CD4-positive, alpha-beta T cell treated with Interleukin-4 for 1 hour (primary cell): ENCODE measurements around the gene ZBP1.

Experiments used
- DNase-seq, 2 donors: peaks; one replicate each; pipeline ENCODE4 v3.0.0-alpha.2; 2020 to 2022

ZBP1 gene

DNA sequence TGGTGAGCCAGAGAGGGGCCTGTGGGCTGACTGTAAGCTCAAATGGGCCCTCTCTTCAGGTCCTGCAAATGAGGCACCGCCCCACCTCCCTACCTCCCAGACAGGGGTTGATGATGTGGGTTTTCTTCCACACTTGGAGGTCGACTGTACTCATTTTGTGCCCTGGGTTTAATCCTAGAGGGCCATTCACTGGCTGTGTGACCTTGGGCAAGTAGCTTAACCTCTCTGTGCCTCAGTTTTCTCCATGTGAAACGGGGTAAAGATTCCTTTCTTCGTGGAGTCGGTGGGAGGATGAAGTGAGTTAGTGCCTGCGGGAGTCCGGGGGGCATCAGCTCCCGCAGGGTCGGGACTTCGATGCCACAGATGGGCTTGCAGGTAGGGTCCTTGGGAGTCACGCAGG is 23.9 kb downstream of the ZBP1 start:
- no peak for DNase-seq

DNA sequence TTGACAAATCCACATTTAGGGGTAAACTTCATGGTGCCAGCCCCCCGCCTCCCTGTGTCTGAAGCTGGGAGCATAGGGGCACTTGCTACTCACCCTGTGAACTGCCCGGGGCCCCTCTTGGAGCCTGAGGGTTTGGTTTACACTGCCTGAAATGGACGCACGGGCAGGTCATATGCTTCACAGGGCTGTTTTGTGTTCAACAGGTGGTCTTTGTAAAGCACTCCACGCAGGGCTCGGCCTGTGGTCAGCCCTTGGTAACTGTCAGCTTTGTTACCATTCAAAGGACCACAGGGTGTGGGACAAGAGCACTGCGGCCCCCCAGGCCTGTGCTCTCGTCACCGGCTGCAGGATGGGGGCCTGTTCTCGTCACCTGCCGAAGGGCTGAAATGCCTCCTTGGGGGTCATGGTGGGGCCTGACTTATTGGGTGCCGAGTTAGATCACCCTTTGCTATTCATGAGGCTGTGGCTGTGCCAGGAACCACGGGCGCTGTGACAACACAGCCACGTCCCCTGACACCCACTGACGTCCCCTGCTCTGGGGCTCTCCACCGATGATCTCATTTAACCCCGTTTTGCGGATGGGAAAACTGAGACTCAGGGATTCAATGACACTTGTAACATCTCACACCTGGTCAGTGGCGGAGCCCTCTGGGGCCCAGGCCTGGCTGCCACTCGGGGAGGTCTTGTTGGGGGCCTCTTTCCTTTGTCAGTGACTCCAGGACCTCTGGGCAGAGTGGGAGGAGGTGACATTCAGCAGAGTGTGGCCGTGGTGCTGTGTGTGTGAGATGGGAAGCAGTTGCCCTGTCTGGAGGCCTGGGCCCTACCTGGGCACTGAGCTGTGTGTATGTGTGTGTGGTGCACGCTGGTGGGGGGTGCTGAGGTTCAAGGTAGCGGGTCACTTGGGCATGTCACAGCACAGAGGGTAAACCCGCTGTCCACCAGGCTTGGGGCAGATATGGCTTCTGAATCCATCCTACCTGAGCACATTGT is 24.9 kb downstream of the ZBP1 start:
- no peak for DNase-seq

DNA sequence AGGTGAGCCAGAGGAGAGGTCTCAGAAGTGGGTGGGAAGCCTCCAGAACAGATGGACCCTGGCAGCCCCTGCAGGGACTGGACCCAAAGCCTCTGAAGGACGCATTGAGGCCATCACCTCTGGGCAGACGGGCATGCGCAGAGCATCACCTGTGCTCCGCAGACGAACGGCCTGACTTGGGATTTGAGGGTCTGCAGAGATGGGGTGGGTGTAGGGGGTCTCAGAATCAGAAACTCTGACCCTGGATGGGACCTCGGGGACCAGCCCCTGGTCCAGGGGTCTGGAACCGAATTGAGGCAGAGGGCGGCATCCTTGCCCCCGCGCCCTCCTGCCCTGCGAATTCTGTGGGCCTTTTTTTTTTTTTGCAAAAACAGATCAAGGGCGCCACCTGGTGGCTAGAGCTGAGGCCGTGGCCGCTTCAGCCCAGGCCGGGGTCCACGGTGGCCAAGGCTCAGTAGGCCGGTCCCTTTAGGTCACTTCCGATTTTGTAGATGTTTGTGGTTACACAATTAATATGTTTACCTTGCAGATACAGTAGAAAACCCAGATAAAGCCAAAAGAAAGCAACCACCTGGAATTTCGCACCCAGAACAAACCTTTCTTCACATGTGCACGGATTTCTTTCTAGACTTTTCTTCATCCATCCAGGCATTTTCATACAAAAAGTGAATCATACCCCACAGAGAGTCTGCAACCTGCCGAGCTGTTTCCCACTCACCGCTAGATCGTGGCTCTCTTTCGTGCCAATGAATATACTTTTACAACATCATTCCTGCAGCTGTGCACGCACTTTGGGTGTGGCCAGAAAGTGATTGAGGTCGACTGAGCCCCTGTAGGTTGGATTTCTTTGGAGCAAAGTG is 25.9 kb downstream of the ZBP1 start:
- peak; percentile 30 to 43 for DNase-seq

DNA sequence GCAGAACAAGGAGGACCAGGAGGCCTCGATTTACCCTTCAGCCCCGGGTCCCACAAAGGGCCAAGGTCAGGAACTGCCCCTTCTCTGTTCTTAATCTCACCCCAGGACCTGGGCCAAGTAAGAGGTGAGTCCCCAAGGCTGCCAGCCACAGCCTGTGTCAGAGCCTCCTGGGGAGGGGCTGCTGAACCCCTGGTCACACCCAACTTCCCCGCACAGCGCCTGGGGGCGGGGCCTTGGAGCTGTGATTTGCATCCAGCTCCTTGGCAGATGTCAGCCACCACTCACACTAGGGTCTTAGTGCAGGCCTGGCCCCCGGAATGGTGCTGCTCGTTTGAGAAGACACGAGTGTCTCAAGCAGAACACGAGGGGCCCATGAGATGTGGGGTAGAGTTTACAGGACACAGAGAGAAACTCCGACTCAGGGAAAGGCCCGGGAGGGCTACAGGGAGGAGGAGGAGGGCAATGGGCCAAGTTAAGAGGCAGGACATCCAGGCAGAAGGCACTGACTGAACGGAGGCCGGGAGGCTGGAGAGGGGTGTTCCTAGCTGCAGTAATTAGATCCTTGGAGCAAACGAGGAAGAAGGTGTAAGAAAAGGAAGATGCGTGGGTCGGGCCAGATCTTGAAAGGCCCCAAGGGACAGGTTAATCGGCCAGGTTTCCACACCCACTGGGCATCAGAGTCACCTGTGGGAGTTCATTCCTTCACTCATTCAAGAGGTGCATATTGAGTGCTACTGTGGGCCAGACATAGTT is 26.9 kb downstream of the ZBP1 start:
- DNase-seq = no peak

DNA sequence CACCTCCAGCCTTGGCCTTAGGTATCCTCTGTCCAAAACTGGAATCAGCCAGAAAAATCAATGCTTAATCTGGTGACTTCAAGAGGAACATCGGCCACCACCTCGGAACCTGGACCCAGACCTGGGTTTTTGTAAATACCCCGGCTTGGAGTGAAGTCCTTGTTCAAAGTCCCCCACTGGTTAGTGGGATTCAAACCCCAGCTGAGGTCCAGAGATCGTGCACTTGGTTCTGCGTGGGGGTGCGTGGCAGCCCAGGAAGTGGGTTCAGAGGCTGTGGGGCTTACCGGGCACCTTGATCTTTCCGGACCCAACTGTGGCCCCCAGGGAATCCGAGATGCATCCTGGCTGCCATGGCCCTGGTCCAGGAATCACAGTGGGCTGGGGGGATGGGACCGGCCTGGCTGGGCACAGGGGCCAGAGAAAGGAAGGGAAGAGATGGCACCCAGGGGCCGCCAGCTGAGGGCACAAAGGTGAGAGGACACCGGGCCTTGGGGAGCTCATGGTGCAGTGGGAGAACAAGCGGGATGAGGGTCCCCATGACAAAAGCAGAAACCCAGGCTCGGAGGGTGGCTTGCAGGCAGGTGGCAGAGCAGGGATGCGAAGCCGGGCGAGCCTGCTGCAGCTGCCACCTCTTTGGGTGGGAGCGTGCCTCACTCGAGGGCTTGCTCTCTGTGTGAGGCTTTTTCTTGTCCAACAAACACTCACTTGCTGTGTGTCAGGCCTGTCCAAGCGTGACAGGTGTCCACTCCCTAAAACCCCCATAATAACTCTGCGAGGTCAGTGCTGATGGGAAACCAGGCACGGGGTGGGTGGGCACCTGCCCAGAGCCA is 27.7 kb downstream of the ZBP1 start:
- no peak for DNase-seq

DNA sequence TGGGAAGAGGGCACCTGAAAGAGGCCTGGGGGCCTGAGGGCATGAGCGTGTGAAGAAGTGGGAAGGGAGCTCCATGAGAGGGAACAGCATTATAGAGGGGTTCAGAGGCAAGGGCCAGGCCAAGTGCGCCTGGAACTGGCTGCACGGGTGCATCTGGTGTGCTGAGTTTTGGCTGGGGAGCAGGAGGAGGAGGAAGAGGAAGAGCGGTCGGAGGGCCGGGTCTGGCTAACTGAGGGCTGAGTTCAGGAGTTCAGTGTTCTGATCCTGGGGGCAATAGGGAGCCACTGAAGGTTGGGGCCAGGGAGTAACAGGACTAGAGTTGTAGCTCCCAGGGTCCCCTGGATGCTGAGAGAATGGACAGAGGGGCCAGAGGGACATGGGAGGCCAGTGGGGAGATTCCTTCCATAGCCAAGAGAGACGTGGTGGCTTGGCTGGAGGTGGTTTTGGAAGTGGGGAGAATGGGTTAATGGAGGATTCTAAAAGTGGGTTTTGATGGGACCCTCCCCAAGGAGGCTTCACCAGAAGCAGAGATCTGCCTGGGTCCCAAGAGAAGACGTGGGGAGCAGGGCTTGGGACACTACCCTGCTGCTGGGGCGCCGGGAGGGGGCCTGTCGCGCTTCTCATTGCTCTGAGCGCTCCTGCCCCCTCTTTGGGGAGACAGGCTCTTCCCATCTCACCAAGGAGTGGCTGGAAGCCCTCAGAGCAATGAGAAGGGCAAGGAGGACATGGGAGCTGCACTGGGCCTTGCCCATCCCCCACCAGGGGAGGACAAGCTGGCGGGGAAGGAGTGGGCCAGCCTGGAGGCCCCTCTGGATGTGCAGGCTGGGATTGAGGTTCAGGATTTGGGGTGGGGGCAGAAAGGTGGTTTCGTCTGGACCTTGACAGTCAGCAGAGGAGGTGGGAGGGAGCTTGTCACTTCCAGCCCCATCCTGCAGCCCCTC is 28.7 kb downstream of the ZBP1 start:
- no peak for DNase-seq

DNA sequence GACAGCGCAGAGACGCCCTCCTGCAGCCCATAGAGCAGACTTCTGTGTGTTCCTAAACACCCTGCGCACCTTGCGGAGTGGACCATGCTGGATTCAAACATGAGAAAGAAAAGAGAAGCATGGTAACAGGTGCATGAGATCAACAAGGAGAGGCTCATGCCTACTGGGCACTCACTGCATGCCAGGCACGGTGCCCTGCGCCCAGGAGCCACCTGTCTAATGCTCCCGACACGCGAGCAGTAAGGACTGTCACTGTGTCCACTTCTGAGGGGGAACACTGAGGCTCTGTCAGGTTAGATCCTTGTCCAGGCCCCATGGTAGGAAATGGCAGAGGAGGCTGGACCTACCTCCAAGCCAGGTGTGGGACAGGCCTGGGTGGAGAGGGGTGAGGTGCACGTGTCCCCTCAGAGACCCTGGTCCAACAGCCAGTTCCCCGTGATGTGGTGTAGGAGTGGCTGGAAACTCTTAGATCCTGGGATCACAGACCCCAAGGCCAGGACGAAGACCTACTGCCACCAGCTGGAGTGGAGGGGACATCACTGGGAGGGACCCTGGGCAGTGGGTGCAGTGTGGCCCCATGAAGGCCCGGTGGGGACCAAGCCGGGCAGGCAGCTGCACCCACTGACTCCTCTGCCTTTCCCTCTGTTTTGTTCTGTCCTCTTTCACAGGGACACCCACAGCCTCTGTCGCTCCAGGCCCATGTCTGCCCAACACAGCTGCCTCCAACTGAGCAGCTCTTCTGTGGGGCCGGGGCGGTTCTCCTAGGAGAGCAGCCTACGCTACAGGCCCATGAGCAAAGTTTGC is 29.5 kb downstream of the ZBP1 start:
- no peak for DNase-seq

DNA sequence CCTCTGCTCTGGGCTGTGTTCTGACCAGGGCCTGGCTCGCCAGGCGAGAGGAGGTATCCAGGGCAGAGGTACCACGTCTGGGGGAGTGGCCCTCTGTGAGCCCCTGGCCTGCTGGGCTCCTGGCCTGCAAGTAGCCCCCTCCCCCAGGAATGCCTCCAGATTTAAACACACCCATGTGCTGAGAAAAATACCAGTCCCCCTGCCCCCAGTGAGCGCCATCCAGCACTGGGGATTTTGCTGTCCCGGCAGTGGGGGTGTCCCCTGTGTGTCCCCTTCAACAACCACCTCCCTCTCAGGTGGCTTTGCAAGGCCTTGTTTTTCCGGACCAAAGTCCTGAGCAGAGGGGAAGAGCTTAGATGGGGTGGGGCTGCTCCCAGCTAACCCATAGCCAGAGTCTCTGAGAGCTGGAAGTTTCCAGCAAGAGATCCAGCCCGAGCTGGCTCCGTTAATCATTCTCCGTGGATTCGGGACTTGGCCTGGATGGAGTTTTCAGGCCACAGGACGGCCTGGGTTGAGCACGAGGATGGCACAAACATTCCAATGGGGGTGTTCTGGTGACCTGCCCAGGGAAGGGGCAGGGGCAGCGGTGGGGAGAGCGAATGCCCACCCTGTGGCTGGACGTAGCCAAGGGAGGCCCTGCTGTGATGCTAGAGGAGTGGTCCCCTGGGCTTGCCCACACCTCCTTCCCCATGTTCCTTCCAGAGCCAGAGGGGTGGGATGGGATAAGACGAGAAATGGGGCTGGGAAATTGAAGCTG is 30.3 kb downstream of the ZBP1 start:
- no peak for DNase-seq

DNA sequence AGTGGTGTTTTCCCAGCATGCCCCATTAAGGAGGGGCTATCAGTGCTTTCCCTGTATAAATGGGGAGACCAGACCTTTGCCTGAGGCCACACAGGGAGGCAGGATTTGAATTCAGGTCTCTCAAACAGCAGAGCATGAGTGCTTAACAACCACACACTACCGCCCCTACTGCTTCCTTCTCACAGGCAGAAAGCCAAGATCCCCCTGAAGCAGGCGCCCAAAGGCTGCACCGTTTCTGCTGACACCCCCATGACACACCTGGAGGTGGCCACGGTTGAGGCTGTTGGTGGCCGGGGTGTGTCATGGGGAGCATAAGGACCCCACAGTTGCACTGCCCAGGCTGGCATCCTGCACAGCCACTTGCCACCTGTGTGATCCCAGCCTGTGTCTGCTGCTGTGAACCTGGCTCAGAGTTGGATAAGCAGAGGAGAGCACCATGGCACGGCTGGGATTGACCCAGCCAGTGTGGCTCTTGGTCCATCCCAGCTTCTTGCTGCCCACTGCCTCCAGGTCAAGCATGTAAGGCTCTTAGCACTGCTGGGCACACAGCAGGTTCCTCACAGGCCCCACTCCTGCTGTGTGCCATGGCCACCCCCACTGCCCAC is 31.0 kb downstream of the ZBP1 start:
- no peak for DNase-seq

DNA sequence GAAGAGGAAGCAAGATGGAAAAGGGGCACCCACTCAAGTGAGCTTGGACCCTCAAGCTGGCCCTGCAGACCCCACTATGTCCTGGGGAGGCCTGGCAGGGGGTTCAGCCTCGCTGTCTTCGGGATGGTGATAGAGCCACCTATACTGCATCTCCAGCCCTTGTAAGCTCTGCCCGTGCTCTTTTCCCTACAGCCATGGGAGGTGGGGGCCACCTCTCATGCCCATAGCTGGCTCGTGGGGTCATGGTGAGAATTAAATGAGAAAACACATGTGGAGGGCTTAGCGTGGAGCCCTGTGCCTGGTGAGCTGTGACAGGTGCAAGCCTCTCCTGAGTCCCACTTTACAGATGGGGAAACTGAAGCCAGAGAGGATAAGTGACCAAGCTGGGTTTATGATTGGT is 31.6 kb downstream of the ZBP1 start:
- no peak for DNase-seq

DNA sequence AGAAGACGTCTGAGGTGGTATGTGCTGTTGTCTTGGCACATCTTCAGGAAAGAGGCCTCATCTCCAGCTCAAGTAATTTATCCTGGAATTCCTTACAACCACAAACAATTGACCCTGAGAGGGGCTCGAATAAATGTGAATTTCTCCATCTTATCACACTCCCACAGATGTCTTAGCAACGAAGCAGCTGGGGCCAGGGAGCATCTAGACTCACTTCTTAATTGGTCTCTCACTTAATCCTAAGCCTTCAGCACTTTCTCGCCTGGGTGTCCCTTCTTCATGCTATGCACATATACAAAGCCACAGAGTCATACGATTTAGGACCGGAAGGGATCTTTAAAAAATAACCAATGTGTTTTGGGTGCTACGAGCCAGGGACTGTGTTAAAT is 32.2 kb downstream of the ZBP1 start:
- DNase-seq = no peak

DNA sequence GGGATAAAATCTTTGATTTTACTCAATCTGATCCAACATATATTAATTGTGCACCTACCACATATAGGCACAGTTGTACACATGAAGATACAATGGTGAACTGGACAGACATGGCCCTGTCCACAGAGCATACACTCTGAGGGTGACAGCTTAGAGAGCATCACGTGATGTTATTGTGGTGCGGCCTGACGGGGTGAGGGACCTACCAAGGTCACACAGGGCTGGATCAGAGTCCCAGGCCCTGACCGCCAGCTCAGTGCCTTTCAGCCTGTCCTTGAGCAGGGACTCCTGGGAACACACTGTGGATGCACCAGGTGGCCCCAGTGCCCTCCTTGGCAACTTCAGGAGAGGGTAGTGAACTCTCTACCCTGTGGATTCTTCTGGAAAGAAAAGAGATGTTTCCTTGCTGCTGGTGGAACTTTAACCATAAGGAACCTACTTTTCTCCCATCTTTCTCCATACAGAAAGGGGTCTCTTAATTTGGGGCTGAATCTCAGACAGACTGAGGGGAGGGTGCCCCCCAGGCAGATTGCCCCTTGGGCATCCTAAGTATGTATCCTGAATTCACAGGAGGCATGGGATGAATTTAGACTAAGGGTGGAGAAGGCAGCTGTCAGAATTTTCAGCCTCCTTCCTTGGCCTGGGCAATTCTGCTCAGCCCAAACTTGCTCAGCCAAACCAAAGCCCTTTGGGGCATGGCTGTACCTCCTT is 32.8 kb downstream of the ZBP1 start:
- DNase-seq = no peak

DNA sequence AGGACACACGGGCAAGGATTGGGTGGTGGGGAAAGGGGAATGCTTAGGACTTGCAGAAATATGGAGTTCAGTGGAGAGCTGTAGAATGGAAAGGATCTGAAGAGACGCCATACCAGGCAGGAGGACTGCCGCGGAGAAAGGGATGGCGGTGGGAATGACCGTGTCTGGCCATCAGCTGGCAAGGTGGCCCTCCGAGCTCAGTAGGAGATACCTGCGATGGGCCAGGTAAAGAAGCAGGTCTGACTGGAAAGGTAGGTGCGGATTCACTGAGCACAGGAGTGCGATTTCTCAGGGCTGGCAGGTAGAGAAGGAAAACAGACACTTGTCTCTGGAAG is 33.3 kb downstream of the ZBP1 start:
- no peak for DNase-seq

DNA sequence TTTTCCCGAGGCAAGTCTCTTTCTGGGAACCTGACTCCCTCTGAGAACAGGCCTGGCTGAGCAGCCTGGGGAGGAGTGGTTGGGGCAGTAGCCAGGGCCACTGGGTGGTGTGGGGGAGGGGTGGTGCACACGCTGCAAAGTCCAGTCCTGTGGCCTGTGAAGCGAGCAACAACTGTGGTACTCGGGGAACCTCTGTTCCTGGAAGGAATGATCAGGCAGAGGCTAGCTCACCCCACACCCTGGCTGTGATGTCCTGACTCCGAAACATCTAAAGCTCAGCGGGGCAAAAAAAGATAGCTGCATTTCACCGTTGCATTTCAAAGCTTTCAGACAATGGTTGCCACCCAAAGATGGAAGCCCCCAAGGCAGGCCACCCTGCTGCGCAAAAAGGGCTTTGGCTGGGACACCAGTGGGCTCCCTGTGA is 33.8 kb downstream of the ZBP1 start:
- no peak for DNase-seq

DNA sequence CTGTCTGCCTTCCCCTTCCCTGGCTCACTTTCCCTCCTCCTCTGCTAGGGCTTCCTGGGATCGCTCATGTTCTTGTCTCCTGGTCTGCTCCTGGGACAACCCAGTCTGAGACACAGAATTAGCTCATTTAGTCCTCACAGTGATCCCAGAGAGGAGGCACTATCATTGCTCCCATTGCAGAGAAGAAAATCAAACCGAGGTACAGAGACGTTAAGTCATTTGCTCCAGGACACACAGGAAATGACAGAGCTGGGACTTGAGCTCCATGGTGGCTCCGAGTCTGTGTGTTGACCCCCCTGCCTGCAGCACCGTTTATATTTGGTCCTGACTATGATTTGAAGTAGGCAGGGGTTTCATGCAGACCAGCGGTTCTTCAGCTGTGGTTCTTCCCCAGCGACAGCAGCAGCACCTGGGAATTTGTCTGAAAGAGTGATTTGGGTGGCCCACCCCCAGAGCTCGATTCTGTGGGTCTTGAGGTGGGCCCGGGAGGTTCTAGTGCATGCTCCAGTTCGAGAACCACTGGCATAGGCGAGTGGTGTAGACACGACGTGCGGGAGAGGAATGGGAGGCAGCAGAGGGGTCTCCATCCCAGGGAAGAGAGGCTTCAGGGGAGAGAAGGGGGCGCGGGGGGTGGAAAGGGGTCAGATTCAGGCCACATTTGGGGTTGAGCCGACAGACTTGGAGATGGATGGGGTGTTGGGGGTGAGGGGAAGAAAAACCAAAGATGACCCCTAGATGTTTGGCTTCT is 34.6 kb downstream of the ZBP1 start:
- DNase-seq = no peak

DNA sequence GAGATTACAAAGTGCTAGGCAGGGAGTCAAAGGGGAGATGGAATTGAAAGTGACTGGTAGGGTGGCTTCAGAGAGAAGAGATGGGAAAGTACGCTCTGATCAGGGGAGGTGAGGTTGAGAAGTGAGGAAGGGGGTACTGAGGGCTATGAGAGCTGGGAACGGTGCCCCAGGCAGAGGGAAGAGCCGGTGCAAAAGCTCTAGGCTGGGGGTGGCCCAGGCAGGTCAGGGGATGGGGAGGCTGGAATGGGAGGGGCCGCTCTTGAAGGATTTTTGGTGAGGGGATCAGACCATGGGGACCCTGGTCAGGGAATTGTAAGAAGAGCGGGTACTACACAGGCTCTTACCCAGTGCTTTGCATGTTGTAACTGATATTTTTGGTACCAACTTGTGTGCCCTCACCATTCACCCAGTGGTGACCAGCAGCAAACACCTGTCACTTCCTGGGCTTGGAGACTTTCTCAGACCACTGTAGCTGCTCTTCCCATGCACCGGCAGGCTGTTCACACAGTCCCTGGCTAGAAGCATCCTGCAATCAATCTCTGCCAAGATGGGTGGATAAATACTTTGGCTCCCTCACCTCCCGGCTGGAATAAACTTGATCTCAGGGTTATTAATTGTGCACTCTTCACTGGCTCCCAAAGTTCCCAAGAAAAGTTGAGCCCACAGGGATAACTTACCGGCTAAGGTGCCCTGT is 35.3 kb downstream of the ZBP1 start:
- no peak for DNase-seq
